ENCODE results near the gene RAB3D. TPM values are rescaled to one million over a fixed set of nuclear protein-coding genes. Genes with fewer than 3 reads are reported as not detected.
"Not testable (repeated sequence)": the region's sequence is repeated elsewhere in the genome, so short reads cannot be mapped to it uniquely, and the experiment has no call there.

Gene RAB3D
- total RNA-seq, 2 experiments from 2014 or later = 1.2 to 2.2 TPM

GRCh38 chr19:11345122-11345803 is 5.8 kb upstream of the RAB3D start:
- Mint-ChIP-seq H3K27ac (peak overlapping the region; percentile 74), H3K36me3 (ENCODE audit: low read depth) (peaks cover 6% of the 10 kb centered on the region), H3K4me1 (ENCODE audit: low read depth) (peaks cover 28% of the 10 kb centered on the region), H3K4me3 (peak overlapping the region; percentile 89), H3K27me3 (no peaks in the 10 kb centered on the region), H3K9me3 (no peaks in the 10 kb centered on the region)
- CTCF ChIA-PET = interaction anchor here (1.7 kb wide), 1 partner anchor 51 kb away, joined by 5 read pairs; no protein-coding TSS in a partner anchor
- POLR2A ChIA-PET = interaction anchor here (1.0 to 4.5 kb wide), 2 partner anchors 30 to 90 kb away, joined by 3 to 86 read pairs; partner anchors contain the start of genes PRKCSH and SWSAP1
- no peaks in the 10 kb centered on the region for H3K27me3 ChIP-seq (ENCODE audit: control insufficient read depth in 1 of 2, insufficient read depth in 2 of 2, low read length in 2 of 2)
- H3K4me1 ChIP-seq (ENCODE audit: insufficient read depth, low read length) = peaks cover 29% of the 10 kb centered on the region
- DNase-seq = peak in 1 of 14 experiments; percentile 33
- intact Hi-C loops (cut with DNase I, micrococcal nuclease) = no loop called here
- peaks cover 5% of the 10 kb centered on the region for H3K36me3 ChIP-seq (ENCODE audit: insufficient read depth, low read length)
- peak overlapping the region; percentile 75 for H3K4me3 ChIP-seq (ENCODE audit: low read length)
- TF ChIP-seq CTCF (IDR thresholded peaks at IDR 0.05) = no peak
- ATAC-seq (ENCODE audit: poor library complexity) = no peak
- H3K9me3 ChIP-seq (ENCODE audit: control insufficient read depth in 1 of 2, insufficient read depth in 1 of 2, low read length in 2 of 2) = peaks cover 6 to 12% of the 10 kb centered on the region in 2 experiments
- no peak overlapping the region for H3K27ac ChIP-seq (ENCODE audit: low read depth in 1 of 2, low read length in 2 of 2)

DNA sequence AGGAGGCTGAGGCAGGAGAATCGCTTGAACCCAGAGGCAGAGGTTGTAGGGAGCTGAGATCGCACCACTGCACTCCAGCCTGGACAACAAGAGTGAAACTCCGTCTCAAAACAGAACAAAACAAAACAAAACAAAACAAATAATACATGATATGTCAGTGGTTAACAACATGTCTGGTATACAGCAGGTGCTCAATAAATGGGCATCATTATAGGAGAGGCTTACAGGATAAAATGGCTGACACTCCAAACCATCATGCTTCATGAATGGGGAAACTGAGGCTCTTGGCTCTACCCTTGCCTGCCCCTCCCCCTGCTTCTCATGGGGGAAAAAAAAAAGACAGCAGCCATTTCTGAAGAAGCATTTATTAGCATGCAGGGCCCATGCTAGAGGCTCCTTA is 3.0 kb upstream of the RAB3D start:
- no peak overlapping the region for H3K27ac ChIP-seq (ENCODE audit: low read depth in 1 of 2, low read length in 2 of 2)
- DNase-seq (no peak), ATAC-seq (ENCODE audit: poor library complexity) (no peak)
- H3K4me3 Mint-ChIP-seq = peak overlapping the region; percentile 20
- ChIA-PET CTCF (interaction anchor here (0.8 kb wide), 1 partner anchor 1056 kb away, joined by 3 read pairs; no protein-coding TSS in a partner anchor), POLR2A (no interaction called here)
- intact Hi-C loops (cut with DNase I, micrococcal nuclease) = no loop called here
- H3K4me3 ChIP-seq (ENCODE audit: low read length) = no peak overlapping the region
- no peaks in the 10 kb centered on the region for H3K9me3 Mint-ChIP-seq
- H3K9me3 ChIP-seq (ENCODE audit: control insufficient read depth in 1 of 2, insufficient read depth in 1 of 2, low read length in 2 of 2) = no peaks in the 10 kb centered on the region
- H3K27me3 Mint-ChIP-seq = no peaks in the 10 kb centered on the region
- peaks cover 5% of the 10 kb centered on the region for H3K36me3 ChIP-seq (ENCODE audit: insufficient read depth, low read length)
- H3K4me1 Mint-ChIP-seq (ENCODE audit: low read depth) = peaks cover 48% of the 10 kb centered on the region
- no peak overlapping the region for H3K27ac Mint-ChIP-seq
- H3K4me1 ChIP-seq (ENCODE audit: insufficient read depth, low read length) = peaks cover 54% of the 10 kb centered on the region
- H3K27me3 ChIP-seq (ENCODE audit: control insufficient read depth in 1 of 2, insufficient read depth in 2 of 2, low read length in 2 of 2) = no peaks in the 10 kb centered on the region
- H3K36me3 Mint-ChIP-seq (ENCODE audit: low read depth) = peaks cover 6% of the 10 kb centered on the region
- TF ChIP-seq CTCF (IDR thresholded peaks at IDR 0.05) = no peak

DNA sequence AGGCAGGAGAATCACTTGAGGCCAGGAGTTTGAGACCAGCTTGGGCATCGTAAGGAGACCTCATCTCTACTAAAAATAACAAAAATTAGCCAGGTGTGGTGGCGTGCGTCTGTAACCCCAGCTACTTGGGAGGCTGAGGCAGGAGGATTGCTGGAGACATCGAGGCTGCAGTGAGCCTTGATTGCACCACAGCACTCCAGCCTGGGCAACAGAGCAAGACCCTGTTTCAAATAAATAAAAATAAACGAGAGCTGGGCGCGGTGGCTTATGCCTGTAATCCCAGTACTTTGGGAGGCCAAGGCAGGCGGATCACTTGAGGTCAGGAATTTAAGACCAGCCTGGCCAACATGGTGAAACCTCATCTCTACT is 626 bp upstream of the RAB3D start:
- peak overlapping the region; percentile 63 for H3K4me3 ChIP-seq (ENCODE audit: low read length)
- Mint-ChIP-seq H3K4me3 (peak overlapping the region; percentile 85), H3K4me1 (ENCODE audit: low read depth) (peaks cover 30% of the 10 kb centered on the region), H3K36me3 (ENCODE audit: low read depth) (peaks cover 19% of the 10 kb centered on the region)
- H3K9me3 Mint-ChIP-seq; intact Hi-C loops (cut with DNase I, micrococcal nuclease); H3K9me3 ChIP-seq (ENCODE audit: control insufficient read depth in 1 of 2, insufficient read depth in 1 of 2, low read length in 2 of 2); H3K27ac Mint-ChIP-seq; H3K27me3 Mint-ChIP-seq; ATAC-seq (ENCODE audit: poor library complexity); DNase-seq; H3K27me3 ChIP-seq (ENCODE audit: control insufficient read depth in 1 of 2, insufficient read depth in 2 of 2, low read length in 2 of 2); H3K27ac ChIP-seq (ENCODE audit: low read depth in 1 of 2, low read length in 2 of 2): not testable (repeated sequence)
- POLR2A ChIA-PET = interaction anchor here (1.4 to 2.3 kb wide), 3 partner anchors 16 to 35 kb away, joined by 3 to 16 read pairs (median 8); partner anchors contain the start of gene SWSAP1
- CTCF ChIA-PET = interaction anchor here (0.6 to 3.3 kb wide), 2 partner anchors 41 to 412 kb away, joined by 3 to 16 read pairs; no protein-coding TSS in a partner anchor
- peaks cover 14% of the 10 kb centered on the region for H3K36me3 ChIP-seq (ENCODE audit: insufficient read depth, low read length)
- H3K4me1 ChIP-seq (ENCODE audit: insufficient read depth, low read length) = peaks cover 41% of the 10 kb centered on the region
